GM19372 (cell line): ENCODE measurements around the gene PACSIN1.

Source experiments
- ATAC-seq: cut with Tn5 transposase; IDR thresholded peaks from one replicate; pipeline ENCODE4 v1.9.1; 2021; ENCODE audit warnings: mild to moderate bottlenecking, low read depth, moderate library complexity; ENCODE audit not compliant: unreplicated experiment

Gene PACSIN1

DNA sequence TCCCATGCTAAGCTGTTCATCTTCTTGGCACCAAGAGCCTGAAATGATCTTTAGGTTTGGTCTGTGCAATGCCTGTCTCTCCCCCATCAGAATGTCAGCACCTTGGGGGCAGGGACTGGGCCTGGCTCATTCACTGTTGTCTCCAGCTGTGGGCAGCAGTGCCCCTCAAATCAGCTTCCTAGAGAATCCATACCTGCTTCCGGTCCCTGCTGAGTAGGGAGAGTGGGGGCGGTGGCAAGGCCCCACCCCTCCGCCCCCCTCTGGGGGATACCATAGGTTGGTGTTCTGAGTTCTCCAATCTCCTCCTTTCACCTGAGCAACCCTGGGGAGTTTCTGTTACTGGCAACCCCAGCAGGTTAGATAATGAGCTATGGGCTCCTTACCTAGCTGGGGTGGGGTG is 109.5 kb downstream of the PACSIN1 start:
- no peak for ATAC-seq

DNA sequence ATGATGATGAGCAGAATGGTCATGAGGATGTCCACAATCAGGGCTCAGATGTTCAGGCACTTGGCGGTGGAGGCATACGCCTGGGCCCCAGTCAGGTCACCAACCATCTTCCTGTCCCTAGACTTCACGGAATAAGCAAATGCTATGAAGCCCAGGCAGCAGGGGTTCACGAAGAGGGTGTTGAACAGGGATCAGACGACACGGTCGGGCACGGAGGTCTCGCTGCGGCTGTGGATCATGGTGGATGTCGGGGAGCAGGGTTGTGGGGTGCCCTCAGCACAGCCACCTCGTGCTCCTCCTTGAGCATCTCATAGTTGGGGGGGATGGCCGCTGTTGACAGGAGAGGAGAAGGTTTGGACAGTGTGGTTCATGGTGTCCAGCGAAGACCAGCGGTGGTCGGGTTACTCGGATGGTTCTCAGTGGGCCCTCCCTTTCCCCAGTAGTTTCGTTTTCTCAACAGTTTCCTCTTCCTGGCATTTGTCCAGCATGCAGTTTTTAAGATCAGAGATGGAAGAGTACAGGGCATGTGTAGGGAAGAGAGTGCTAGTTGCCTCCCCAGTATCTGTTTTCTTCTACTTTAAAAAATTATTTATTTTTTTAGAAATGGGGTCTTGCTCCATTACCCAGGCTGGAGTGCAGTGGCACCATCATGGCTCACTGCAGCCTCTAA is 110.5 kb downstream of the PACSIN1 start:
- no peak for ATAC-seq

DNA sequence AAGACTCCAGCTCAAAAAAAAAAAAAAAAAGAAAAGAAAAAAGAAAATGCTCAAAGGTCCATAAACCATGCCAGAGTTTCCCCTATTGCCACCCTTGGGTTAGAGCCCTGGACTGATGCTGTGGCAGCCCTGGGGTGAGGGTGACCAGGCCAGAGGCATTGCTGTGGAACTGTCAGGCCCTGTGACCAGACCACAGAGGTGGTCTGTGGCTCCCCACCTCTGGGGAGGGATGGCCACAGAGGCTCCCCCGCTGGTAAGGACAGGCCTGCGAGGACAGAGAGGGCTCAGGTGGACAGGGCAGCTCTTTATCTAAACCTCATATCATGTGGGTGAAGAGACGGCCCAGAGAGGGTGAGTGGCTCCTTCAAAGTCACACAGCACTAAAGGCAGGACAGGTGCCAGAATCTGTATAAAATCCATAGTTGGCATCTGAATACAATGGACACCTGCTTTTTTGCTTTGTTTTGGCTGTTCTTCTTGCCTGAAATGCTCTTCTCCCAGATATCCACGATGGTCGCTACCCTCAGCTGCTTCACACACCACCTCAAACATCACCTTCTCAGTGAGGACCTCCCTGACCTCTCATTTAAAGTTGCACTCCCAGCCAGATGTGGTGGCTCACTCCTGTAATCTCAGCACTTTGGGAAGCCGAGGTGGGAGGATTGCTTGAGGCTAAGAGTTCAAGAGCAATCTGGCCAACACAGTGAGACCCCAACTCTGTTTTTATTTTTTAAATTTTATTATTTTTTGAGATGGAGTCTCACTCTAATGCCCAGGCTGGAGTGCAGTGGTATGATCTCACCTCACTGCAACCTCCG is 112.8 kb downstream of the PACSIN1 start:
- no peak for ATAC-seq

DNA sequence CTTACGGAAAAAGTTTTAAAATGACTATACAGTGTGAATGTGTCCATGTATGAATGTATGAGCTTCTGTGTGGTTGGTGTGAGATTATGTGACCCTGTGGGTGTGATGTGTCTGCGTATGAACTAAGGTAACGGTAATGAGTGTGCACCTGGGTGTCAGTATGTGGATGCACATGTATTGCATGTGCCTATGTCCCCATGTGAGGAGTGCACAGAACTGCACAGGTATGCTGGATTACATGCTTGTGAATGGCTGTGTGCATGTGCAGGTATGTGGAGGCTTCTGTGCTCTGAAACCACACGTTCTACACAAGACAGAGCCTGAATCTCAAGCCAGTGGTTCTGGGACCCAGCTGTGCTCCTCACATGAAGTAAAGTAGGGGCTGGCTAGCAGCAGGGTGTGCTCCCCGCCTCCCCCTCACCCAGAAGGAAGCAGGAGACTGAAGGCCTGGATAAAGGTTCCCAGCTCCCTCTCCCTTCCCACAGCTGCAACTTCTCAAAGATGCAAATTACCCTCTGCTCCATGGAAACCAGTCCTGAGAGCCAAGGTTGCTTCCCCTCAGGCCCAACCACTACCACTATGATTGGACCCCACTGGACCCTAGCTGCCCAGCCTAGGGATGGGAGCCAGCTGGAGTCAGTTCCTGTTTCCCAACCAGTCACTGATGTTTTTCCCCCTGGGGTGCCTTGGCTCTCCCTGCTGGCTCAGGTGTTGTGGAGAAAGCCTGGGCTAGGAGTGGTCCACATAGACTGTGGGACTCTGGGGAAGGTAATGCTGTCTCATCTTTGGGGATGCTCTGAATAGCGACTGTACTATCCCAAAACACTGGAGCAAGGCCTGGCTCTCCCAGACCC is 115.1 kb downstream of the PACSIN1 start:
- no peak for ATAC-seq

DNA sequence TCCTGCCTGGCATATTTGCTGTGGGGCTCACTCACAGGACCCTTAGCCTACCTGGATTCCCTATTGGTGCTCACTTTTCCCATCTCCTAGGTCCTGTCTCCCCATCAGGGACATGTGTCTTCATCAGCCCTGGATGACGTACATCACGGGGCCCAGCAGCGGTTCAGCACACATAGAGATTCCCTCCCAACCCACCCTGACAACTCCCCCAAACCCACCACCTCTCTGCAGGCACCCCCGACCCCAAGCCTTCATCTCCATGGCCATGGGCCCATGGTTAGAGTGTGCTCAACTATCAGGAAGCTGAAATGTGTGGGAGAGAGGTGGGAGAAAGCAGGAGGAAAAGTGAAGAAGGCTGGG is 115.7 kb downstream of the PACSIN1 start:
- ATAC-seq, result no peak

DNA sequence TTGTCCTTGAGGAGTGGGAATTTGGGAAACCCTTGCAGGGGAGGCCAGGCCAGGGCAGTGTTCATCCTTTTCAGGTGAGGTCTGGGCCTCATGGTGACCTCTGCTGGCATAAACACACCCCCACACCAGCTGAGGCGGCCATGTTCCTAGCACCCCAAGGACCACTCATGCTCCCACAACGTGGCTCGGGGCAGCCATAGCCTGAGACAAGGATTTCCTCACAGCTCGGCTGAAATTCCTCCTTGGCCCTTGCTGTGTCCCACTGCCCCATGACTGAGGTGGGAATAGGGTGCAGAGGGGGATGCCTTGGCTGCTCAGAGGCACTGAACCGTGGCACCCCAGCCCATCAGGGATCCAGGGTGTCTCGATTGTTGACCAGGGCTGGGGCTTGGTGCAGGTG is 117.6 kb downstream of the PACSIN1 start:
- no peak for ATAC-seq

DNA sequence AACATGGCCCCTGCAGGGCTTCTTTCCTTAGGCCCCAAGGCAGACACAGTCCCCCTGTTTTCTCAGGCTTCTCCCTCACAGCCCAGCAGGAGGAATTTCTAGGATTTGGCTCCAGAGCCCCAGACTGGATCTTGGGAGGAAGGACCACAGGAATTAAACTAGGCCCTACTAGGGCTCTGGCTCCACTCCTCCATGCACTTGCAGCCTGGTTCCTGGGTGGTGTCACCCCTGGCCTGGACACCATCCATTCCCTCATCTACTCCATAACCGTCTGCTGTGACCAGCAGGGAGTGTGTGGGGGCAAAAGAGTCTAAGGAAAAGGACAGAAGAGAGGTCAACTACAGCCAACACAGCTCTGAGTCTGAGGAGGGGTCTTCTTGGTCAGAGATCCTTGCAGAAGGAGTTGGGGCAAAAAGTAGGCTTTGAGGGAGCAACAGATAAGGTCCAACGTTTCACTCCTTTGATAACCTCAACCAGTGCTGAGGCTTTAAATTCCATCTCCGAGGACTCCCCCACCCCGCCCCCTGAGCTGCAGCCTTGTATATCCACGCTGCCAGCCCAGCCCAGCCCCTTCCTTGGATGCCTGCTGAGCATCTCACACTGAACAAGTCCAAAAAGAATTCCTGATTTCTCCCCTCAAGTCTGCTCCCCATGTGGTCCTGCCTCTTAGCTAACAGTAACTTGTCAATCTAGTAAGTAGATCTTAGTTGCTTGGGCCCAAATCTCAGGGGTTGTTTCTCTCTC is 118.2 kb downstream of the PACSIN1 start:
- ATAC-seq, result no peak

DNA sequence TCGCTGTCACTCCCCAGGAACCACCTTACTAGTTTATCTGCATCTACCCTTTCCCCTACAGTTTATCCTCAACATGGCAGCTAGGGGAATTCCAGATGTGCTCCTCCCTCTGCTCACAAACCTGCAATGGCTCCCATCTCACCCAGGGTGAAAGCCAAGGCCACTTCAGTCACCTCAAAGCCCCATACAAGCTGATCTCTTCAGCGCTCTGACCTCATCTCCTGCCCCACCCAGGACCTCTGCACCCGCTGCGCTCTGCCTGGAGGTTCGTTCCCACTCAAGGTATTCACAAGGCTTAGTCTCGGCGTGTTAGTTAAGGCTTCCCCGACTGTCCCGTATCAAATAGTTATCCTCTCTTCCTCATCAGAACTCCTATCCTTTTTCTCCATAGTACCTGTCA is 118.8 kb downstream of the PACSIN1 start:
- ATAC-seq, result no peak
